H1 (cell line): ENCODE measurements around the gene MYH2. TPM values are rescaled to one million over a fixed set of nuclear protein-coding genes. Genes with fewer than 3 reads are reported as not detected.

Experiments used
- EGR1 ChIP-seq: IDR thresholded peaks from 2 replicates; pipeline ENCODE4 v1.6.1; 2011; ENCODE audit warnings: low read depth, low read length, borderline replicate concordance
- GABPA ChIP-seq: IDR thresholded peaks from 2 replicates; pipeline ENCODE4 v1.6.1; 2011; ENCODE audit warnings: mild to moderate bottlenecking, low read length, moderate library complexity, borderline replicate concordance; ENCODE audit not compliant: insufficient read depth
- JUND ChIP-seq: IDR thresholded peaks from 2 replicates; pipeline ENCODE4 v1.6.1; 2011; ENCODE audit warnings: mild to moderate bottlenecking, improper control_type of control experiment, low read length
- MAFK ChIP-seq: IDR thresholded peaks from 2 replicates; pipeline ENCODE4 v1.6.1; 2012; ENCODE audit warnings: low read depth, mild to moderate bottlenecking, improper control_type of control experiment, low read length
- POLR2A ChIP-seq, 2 experiments: IDR thresholded peaks; 1 replicate in 1 of 2; 2 replicates in 1 of 2; pipeline ENCODE4 v1.6.1; 2011; ENCODE audit warnings: low read depth in 2 of 2, low read length in 2 of 2, mild to moderate bottlenecking in 2 of 2; ENCODE audit errors: control extremely low read depth in 1 of 2
- SUZ12 ChIP-seq: fragments of 200-600 bp; sonication (generic); IDR thresholded peaks from 2 replicates; pipeline ENCODE4 v1.6.1; 2012; ENCODE audit warnings: mild to moderate bottlenecking, inconsistent platforms, low read length, moderate library complexity, mixed read lengths
- TEAD4 ChIP-seq: IDR thresholded peaks from 2 replicates; pipeline ENCODE4 v1.6.1; 2012; ENCODE audit warnings: low read depth, low read length, inconsistent platforms, mixed read lengths
- YY1 ChIP-seq: IDR thresholded peaks from 2 replicates; pipeline ENCODE4 v1.6.1; 2011; ENCODE audit warnings: low read depth, mild to moderate bottlenecking, low read length
- polyA plus RNA-seq, 7 experiments: library from polyadenylated mRNA; depleted of rRNA in 3 of 7; stranded (reverse) in 5 of 7; unstranded in 2 of 7; fragments of >200 nt in 5 of 7; fragments of 200-250 nt in 2 of 7; gene quantifications; 1 replicate in 5 of 7; 2 replicates in 1 of 7; 4 replicates in 1 of 7; pipeline versions ENCODE4 v1.2.1 to v1.2.3, GENCODE V29; 2011 to 2013; ENCODE audit warnings: missing spikeins in 2 of 7, mixed read lengths in 2 of 7
- total RNA-seq: library from RNA; stranded (reverse); fragmentation: NEBNext Ultra II Directional; extraction: Animal tissue kit (Norgen Biotek cat#: 25700); gene quantifications from 2 replicates; pipeline ENCODE4 v1.2.1, GENCODE V29; 2021
- TF ChIP-seq, protein P1 (sequence below): fragments of 300-600 bp; sonication (generic); IDR thresholded peaks from 2 replicates; pipeline ENCODE4 v1.7.1; 2012; ENCODE audit warnings: low read length, moderate library complexity, mild to moderate bottlenecking, inconsistent platforms; ENCODE audit not compliant: insufficient replicate concordance

The MYH2 gene
- total and polyA plus RNA-seq, 2 of the 8 experiments (the other 6 are each of a cell fraction or from before 2014, with no cell fraction given), result 1.0 to 9.0 TPM

DNA sequence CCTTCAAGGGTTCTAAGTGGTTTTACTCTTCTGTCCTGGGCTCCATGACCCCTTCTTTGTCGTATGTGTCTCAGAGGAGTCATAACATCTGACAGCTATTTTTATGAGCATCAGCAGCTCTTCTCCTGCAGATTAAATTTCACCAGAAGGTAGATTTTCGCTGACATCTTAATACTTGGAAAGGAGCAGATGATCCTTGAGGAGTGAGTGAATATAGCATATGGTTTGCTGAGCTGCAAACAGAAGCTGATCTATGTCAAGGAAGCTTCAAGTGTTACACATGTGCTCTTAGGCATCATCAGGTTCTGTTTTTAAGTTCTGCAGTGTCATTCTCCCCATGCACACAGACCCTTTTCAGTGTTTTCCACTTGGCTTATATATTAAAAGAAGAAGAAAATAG lies 49.2 kb upstream of the MYH2 start (continued):
- no peak for TF ChIP-seq GABPA
- TF ChIP-seq SUZ12, result no peak
- TF ChIP-seq, protein P1, sequence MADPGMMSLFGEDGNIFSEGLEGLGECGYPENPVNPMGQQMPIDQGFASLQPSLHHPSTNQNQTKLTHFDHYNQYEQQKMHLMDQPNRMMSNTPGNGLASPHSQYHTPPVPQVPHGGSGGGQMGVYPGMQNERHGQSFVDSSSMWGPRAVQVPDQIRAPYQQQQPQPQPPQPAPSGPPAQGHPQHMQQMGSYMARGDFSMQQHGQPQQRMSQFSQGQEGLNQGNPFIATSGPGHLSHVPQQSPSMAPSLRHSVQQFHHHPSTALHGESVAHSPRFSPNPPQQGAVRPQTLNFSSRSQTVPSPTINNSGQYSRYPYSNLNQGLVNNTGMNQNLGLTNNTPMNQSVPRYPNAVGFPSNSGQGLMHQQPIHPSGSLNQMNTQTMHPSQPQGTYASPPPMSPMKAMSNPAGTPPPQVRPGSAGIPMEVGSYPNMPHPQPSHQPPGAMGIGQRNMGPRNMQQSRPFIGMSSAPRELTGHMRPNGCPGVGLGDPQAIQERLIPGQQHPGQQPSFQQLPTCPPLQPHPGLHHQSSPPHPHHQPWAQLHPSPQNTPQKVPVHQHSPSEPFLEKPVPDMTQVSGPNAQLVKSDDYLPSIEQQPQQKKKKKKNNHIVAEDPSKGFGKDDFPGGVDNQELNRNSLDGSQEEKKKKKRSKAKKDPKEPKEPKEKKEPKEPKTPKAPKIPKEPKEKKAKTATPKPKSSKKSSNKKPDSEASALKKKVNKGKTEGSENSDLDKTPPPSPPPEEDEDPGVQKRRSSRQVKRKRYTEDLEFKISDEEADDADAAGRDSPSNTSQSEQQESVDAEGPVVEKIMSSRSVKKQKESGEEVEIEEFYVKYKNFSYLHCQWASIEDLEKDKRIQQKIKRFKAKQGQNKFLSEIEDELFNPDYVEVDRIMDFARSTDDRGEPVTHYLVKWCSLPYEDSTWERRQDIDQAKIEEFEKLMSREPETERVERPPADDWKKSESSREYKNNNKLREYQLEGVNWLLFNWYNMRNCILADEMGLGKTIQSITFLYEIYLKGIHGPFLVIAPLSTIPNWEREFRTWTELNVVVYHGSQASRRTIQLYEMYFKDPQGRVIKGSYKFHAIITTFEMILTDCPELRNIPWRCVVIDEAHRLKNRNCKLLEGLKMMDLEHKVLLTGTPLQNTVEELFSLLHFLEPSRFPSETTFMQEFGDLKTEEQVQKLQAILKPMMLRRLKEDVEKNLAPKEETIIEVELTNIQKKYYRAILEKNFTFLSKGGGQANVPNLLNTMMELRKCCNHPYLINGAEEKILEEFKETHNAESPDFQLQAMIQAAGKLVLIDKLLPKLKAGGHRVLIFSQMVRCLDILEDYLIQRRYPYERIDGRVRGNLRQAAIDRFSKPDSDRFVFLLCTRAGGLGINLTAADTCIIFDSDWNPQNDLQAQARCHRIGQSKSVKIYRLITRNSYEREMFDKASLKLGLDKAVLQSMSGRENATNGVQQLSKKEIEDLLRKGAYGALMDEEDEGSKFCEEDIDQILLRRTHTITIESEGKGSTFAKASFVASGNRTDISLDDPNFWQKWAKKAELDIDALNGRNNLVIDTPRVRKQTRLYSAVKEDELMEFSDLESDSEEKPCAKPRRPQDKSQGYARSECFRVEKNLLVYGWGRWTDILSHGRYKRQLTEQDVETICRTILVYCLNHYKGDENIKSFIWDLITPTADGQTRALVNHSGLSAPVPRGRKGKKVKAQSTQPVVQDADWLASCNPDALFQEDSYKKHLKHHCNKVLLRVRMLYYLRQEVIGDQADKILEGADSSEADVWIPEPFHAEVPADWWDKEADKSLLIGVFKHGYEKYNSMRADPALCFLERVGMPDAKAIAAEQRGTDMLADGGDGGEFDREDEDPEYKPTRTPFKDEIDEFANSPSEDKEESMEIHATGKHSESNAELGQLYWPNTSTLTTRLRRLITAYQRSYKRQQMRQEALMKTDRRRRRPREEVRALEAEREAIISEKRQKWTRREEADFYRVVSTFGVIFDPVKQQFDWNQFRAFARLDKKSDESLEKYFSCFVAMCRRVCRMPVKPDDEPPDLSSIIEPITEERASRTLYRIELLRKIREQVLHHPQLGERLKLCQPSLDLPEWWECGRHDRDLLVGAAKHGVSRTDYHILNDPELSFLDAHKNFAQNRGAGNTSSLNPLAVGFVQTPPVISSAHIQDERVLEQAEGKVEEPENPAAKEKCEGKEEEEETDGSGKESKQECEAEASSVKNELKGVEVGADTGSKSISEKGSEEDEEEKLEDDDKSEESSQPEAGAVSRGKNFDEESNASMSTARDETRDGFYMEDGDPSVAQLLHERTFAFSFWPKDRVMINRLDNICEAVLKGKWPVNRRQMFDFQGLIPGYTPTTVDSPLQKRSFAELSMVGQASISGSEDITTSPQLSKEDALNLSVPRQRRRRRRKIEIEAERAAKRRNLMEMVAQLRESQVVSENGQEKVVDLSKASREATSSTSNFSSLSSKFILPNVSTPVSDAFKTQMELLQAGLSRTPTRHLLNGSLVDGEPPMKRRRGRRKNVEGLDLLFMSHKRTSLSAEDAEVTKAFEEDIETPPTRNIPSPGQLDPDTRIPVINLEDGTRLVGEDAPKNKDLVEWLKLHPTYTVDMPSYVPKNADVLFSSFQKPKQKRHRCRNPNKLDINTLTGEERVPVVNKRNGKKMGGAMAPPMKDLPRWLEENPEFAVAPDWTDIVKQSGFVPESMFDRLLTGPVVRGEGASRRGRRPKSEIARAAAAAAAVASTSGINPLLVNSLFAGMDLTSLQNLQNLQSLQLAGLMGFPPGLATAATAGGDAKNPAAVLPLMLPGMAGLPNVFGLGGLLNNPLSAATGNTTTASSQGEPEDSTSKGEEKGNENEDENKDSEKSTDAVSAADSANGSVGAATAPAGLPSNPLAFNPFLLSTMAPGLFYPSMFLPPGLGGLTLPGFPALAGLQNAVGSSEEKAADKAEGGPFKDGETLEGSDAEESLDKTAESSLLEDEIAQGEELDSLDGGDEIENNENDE, result no peak
- no peak for TF ChIP-seq EGR1
- no peak for TF ChIP-seq POLR2A (IDR thresholded peaks at IDR 0.05; ENCODE audit: control extremely low read depth in 1 of 2, low read depth in 2 of 2, low read length in 2 of 2)
- TF ChIP-seq TEAD4, result no peak
- no peak for TF ChIP-seq YY1
- TF ChIP-seq MAFK, result no peak
- TF ChIP-seq JUND, result no peak
- TF ChIP-seq, all 59 proteins: peak for 0
